SK-N-SH (cell line): ENCODE measurements around the gene CD300E. TPM values are rescaled to one million over a fixed set of nuclear protein-coding genes. Genes with fewer than 3 reads are reported as not detected.

Experiments
- GABPA ChIP-seq: IDR thresholded peaks from 2 replicates; pipeline ENCODE4 v1.4.0; 2012; ENCODE audit warnings: low read depth, mild to moderate bottlenecking
- ZBTB33 ChIP-seq: IDR thresholded peaks from 2 replicates; pipeline ENCODE4 v1.4.0; 2012; ENCODE audit warnings: low read depth, borderline replicate concordance
- polyA plus RNA-seq, 3 experiments: library from polyadenylated mRNA; depleted of rRNA; stranded (reverse); fragments of >200 nt; gene quantifications; 2 replicates each; pipeline ENCODE4 v1.2.3, GENCODE V29; 2012

CD300E gene
- polyA plus RNA-seq, 1 of the 3 experiments (the other 2 are of a cell fraction): not detected

- TF ChIP-seq ZBTB33 (no peak), GABPA (no peak)
Measured at GRCh38 chr17:74561586-74561985, 62.0 kb downstream of the CD300E start (continued).

Other genes with a start within 250 kb of the CD300E start
- gene GPRC5C, start 191.7 kb downstream of the CD300E start, polyA plus RNA-seq (2012; rRNA removed): not detected in 2 replicates
- gene CD300A, start 157.1 kb downstream of the CD300E start, polyA plus RNA-seq (2012; rRNA removed): not detected in 2 replicates
- gene CD300LB, start 92.3 kb downstream of the CD300E start, polyA plus RNA-seq (2012; rRNA removed): not detected in 2 replicates
- not detected in 2 replicates for gene CD300C, start 77.6 kb downstream of the CD300E start, polyA plus RNA-seq (2012; rRNA removed)
- gene CD300H, start 56.2 kb downstream of the CD300E start, polyA plus RNA-seq (2012; rRNA removed): not detected in 2 replicates
- gene CD300LD, start 31.5 kb downstream of the CD300E start, polyA plus RNA-seq (2012; rRNA removed): not detected in 2 replicates
- not detected in 2 replicates for gene CD300LF, start 89.2 kb upstream of the CD300E start, polyA plus RNA-seq (2012; rRNA removed)
- gene RAB37, start 113.5 kb upstream of the CD300E start, polyA plus RNA-seq (2012; rRNA removed): 0.13 and 0.25 TPM in 2 replicates
- 26.9 and 40.1 TPM in 2 replicates for gene NHERF1, start 124.9 kb upstream of the CD300E start, polyA plus RNA-seq (2012; rRNA removed)
- 117 and 190 TPM in 2 replicates for gene NAT9, start 152.6 kb upstream of the CD300E start, polyA plus RNA-seq (2012; rRNA removed)
- 0.39 and 0.45 TPM in 2 replicates for gene GRIN2C, start 236.1 kb upstream of the CD300E start, polyA plus RNA-seq (2012; rRNA removed)
- 86.7 and 89.5 TPM in 2 replicates for gene FDXR, start 249.3 kb upstream of the CD300E start, polyA plus RNA-seq (2012; rRNA removed)